Measurements from ENCODE around the gene BIRC5.

The BIRC5 gene

GRCh38 chr17:78265121-78265520 is 51.1 kb downstream of the BIRC5 start:
- no peaks in the 10 kb centered on the region for H3K36me3 ChIP-seq (ENCODE audit: control insufficient read depth, insufficient read depth, low read length)
- no peaks in the 10 kb centered on the region; the same call in 1 of the 2 replicates for H3K27me3 ChIP-seq (replicated peaks; ENCODE audit: control insufficient read depth, insufficient read depth, low read length)
- DNase-seq (ENCODE audit: extremely low read depth, insufficient read length) = no peak
- no peak for TF ChIP-seq CTCF (IDR thresholded peaks at IDR 0.05; ENCODE audit: insufficient read depth, low read length, poor library complexity, severe bottlenecking)
- no peak overlapping the region for H3K4me3 ChIP-seq (replicated peaks; ENCODE audit: low read depth, low read length)

- Histone ChIP-seq H3K27me3 (replicated peaks; ENCODE audit: control insufficient read depth, insufficient read depth, low read length) (no peaks in the 10 kb centered on the region; the same call in none of the 2 replicates), H3K4me3 (replicated peaks; ENCODE audit: low read depth, low read length) (no peak overlapping the region), H3K36me3 (ENCODE audit: control insufficient read depth, insufficient read depth, low read length) (no peaks in the 10 kb centered on the region)
- no peak for DNase-seq (ENCODE audit: extremely low read depth, insufficient read length)
- no peak for TF ChIP-seq CTCF (IDR thresholded peaks at IDR 0.05; ENCODE audit: insufficient read depth, low read length, poor library complexity, severe bottlenecking)
Observed at GRCh38 chr17:78266231-78266631, 52.2 kb downstream of the BIRC5 start.

- no peak for DNase-seq (ENCODE audit: extremely low read depth, insufficient read length)
- peaks cover 3% of the 10 kb centered on the region for H3K27me3 ChIP-seq (replicated peaks; ENCODE audit: control insufficient read depth, insufficient read depth, low read length)
- H3K4me3 ChIP-seq (replicated peaks; ENCODE audit: low read depth, low read length) = no peak overlapping the region
- no peak for TF ChIP-seq CTCF (IDR thresholded peaks at IDR 0.05; ENCODE audit: insufficient read depth, low read length, poor library complexity, severe bottlenecking)
- no peaks in the 10 kb centered on the region for H3K36me3 ChIP-seq (ENCODE audit: control insufficient read depth, insufficient read depth, low read length)
Observed at GRCh38 chr17:78266771-78267170, 52.7 kb downstream of the BIRC5 start.

- no peak overlapping the region for H3K4me3 ChIP-seq (replicated peaks; ENCODE audit: low read depth, low read length)
- no peaks in the 10 kb centered on the region for H3K36me3 ChIP-seq (ENCODE audit: control insufficient read depth, insufficient read depth, low read length)
- TF ChIP-seq CTCF (IDR thresholded peaks at IDR 0.05; ENCODE audit: insufficient read depth, low read length, poor library complexity, severe bottlenecking) = no peak
- no peak for DNase-seq (ENCODE audit: extremely low read depth, insufficient read length)
- H3K27me3 ChIP-seq (replicated peaks; ENCODE audit: control insufficient read depth, insufficient read depth, low read length) = peaks cover 3% of the 10 kb centered on the region
Observed at GRCh38 chr17:78267253-78268073, 53.4 kb downstream of the BIRC5 start.

GRCh38 chr17:78268191-78268874 is 54.3 kb downstream of the BIRC5 start:
- Histone ChIP-seq H3K27me3 (replicated peaks; ENCODE audit: control insufficient read depth, insufficient read depth, low read length) (peaks cover 3% of the 10 kb centered on the region), H3K36me3 (ENCODE audit: control insufficient read depth, insufficient read depth, low read length) (no peaks in the 10 kb centered on the region), H3K4me3 (replicated peaks; ENCODE audit: low read depth, low read length) (no peak overlapping the region)
- TF ChIP-seq CTCF (IDR thresholded peaks at IDR 0.05; ENCODE audit: insufficient read depth, low read length, poor library complexity, severe bottlenecking) = no peak
- no peak for DNase-seq (ENCODE audit: extremely low read depth, insufficient read length)
